Calu3 (cell line): ENCODE measurements around the gene ASB10. TPM values are rescaled to one million over a fixed set of nuclear protein-coding genes. Genes with fewer than 3 reads are reported as not detected.

Source experiments
- BruUV-seq: library from RNA; stranded (reverse); fragments of 400-500 nt; replicated peaks from 2 replicates; lab custom pipeline; 2021; lab: Mats Ljungman, UMichigan
- CTCF ChIA-PET: fragments of 300-600 bp; sonication (Branson Sonifier 250); formaldehyde crosslinking; loops from one replicate; lab custom pipeline; 2022; ENCODE audit warnings: antibody characterized with exemption; lab: Charles Lee
- DNase-seq: peaks from one replicate; pipeline ENCODE4 v3.0.0; 2022
- H3K27ac Mint-ChIP-seq: one replicate; pipeline ENCODE4 v1.8.0; 2022; ENCODE audit warnings: mixed read lengths; ENCODE audit not compliant: unreplicated experiment
- H3K27me3 Mint-ChIP-seq: one replicate; pipeline ENCODE4 v1.8.0; 2022; ENCODE audit warnings: mixed read lengths; ENCODE audit not compliant: unreplicated experiment
- H3K36me3 Mint-ChIP-seq: one replicate; pipeline ENCODE4 v1.8.0; 2022; ENCODE audit warnings: mild to moderate bottlenecking, moderate library complexity, mixed read lengths; ENCODE audit not compliant: insufficient read depth, unreplicated experiment
- H3K4me1 Mint-ChIP-seq: one replicate; pipeline ENCODE4 v1.8.0; 2022; ENCODE audit warnings: mild to moderate bottlenecking, low read depth, mixed read lengths; ENCODE audit not compliant: unreplicated experiment
- H3K4me3 Mint-ChIP-seq: one replicate; pipeline ENCODE4 v1.8.0; 2022; ENCODE audit warnings: mild to moderate bottlenecking, low read depth, moderate library complexity, mixed read lengths; ENCODE audit not compliant: unreplicated experiment
- H3K9me3 Mint-ChIP-seq: one replicate; pipeline ENCODE4 v1.8.0; 2022; ENCODE audit warnings: low read depth, mixed read lengths; ENCODE audit not compliant: unreplicated experiment
- intact Hi-C: fragments of 100-400 bp; cut with micrococcal nuclease; formaldehyde crosslinking; loops from one replicate; pipeline ENCODE4 v1.10.0; 2022; ENCODE audit not compliant: unreplicated experiment
- total RNA-seq: library from RNA; stranded (reverse); gene quantifications from 2 replicates; pipeline ENCODE4 v1.2.3, GENCODE V29; 2022
- TF ChIP-seq, protein P1 (sequence below): fragments of 200-600 bp; IDR thresholded peaks from one replicate; pipeline ENCODE4 v1.8.0; 2022; ENCODE audit warnings: antibody characterized with exemption; ENCODE audit not compliant: unreplicated experiment

ASB10 gene
- total RNA-seq, 1 experiment from 2014 or later: not detected

DNA sequence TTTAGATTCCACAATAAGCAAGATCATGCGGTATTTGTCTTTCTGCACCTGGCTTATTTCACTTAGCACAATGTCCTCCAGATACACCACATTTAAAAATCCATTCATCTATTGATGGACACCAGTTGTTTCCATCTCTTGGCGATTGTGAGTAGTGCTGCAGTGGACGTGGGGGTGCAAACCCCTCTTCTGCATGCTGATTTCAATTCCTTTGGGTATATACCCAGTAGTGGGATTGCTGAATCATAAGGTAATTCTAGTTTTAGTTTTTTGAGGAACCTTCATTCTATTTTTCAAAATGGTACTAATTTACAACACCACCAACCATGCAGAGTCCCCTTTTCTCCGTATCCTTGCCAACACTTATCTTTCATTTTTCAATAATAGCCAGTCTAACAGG is 2.0 kb upstream of the ASB10 start:
- H3K9me3 Mint-ChIP-seq: no peaks in the 10 kb centered on the region
- BruUV-seq: no TSS peak
- intact Hi-C loops: no loop called here

DNA sequence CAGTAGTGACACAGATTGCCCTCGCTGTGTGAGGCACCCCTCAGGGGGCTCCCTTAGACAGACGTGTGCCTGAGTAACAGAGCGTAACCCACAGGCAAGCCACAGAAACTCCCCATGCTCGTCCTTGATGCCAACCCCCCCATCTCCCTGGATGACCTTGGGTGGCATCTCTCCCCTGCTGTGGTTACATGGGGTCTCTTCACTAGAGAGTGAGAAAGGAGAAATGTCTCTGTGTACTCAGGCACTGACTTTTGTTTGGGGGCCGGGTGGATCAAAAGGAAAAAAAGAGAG is 1.1 kb upstream of the ASB10 start:
- no peak for DNase-seq
- TF ChIP-seq, protein P1, sequence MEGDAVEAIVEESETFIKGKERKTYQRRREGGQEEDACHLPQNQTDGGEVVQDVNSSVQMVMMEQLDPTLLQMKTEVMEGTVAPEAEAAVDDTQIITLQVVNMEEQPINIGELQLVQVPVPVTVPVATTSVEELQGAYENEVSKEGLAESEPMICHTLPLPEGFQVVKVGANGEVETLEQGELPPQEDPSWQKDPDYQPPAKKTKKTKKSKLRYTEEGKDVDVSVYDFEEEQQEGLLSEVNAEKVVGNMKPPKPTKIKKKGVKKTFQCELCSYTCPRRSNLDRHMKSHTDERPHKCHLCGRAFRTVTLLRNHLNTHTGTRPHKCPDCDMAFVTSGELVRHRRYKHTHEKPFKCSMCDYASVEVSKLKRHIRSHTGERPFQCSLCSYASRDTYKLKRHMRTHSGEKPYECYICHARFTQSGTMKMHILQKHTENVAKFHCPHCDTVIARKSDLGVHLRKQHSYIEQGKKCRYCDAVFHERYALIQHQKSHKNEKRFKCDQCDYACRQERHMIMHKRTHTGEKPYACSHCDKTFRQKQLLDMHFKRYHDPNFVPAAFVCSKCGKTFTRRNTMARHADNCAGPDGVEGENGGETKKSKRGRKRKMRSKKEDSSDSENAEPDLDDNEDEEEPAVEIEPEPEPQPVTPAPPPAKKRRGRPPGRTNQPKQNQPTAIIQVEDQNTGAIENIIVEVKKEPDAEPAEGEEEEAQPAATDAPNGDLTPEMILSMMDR: no peak
- intact Hi-C loops: no loop called here
- Mint-ChIP-seq H3K27ac (no peak overlapping the region), H3K4me1 (no peaks in the 10 kb centered on the region), H3K27me3 (peaks cover 56% of the 10 kb centered on the region), H3K36me3 (no peaks in the 10 kb centered on the region), H3K4me3 (no peak overlapping the region), H3K9me3 (no peaks in the 10 kb centered on the region)
- no TSS peak for BruUV-seq
- CTCF ChIA-PET: no interaction called here

More for the DNA sequence above, 2.0 kb upstream of the ASB10 start:
- no peaks in the 10 kb centered on the region for H3K4me1 Mint-ChIP-seq
- no peak for DNase-seq
- H3K36me3 Mint-ChIP-seq: no peaks in the 10 kb centered on the region
- H3K4me3 Mint-ChIP-seq: no peak overlapping the region
- H3K27ac Mint-ChIP-seq: no peak overlapping the region
- H3K27me3 Mint-ChIP-seq: peaks cover 54% of the 10 kb centered on the region
- TF ChIP-seq, protein P1: no peak
- CTCF ChIA-PET: no interaction called here

DNA sequence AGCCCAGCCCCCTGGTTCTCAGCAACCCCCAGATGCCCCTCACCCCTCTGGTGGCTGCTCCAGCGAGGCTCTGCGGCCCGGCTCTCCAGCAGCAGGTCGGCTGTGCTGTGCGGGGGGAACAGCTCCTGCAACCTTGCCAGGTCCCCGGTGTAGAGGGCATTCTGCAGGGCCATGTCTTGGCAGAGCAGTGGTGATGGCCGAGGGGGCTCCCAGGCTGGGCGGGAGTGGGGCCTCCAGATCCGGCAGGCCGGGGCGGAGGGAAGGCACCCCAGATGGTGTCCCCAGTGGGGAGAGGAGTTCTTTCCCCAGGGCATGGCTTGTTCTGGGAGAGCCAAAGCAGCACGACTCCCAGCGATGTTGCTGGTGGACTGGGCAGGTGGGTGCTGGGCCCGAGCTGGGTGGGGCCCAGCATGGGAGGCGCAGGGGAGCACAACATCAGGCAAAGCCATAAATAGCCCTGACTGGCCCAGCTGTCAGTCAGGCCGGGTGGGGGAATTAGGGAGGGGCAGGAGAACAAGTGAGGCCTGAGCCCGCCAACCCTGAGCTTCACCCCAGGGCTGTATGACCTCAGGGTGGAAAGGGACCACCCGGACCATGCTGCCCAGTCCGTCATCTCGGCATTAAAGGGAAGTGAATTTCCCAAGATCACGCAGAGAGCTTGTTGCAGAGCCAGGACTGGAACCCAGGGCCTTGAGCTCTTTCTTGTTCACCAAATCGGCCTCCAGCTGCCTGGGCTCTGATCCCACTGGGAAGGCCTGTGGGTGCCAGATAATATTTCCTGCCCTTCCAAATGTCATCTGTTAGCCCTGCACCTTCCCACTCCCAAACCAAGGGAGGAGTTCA is 580 bp upstream of the ASB10 start:
- BruUV-seq: no TSS peak
- Mint-ChIP-seq H3K4me3 (no peak overlapping the region), H3K27me3 (peaks cover 62% of the 10 kb centered on the region), H3K27ac (no peak overlapping the region), H3K36me3 (no peaks in the 10 kb centered on the region), H3K4me1 (no peaks in the 10 kb centered on the region), H3K9me3 (no peaks in the 10 kb centered on the region)
- DNase-seq: no peak
- intact Hi-C loops: no loop called here
- TF ChIP-seq, protein P1: no peak
- CTCF ChIA-PET: no interaction called here

DNA sequence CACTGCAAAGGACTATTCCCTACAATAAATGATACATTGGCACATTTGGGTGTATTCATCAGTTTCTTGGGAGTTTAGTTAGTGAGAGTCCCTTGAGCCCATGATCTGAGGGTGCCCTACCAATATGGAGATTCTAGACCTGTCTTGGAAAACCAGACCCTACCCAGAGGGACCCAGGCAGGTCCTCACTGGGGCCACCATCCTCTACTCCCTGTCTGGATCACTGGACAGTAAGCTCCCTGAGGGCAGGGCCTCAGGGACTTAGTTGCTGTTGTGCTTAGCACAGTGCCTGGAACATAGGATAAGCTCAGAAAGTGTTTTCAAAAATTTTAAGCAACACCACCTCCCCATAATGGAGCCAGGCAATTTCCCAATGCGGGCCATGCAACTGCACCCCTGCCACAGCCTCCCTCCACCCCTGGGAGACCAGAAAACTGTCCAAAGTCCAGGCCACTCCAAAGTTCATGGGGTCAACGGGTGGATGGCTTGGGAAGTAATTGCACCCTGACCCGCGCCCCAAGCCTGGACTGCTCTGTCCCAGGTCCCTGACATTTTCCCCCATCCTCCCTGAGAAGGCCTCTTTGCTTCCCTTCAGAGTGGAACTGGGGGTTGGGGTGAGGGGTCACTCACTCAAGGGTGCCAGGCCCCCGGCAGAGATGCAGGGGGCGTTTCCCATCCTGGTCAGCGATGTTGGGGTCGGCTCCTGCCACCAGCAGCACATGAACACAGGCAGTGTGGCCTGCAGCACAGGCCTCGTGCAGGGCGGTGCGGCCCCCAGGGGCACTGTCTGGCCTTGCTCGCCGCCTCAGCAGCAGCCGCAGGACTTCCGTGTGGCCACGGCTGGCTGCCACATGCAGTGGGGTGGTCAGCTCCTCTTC is 1.0 kb downstream of the ASB10 start:
- Mint-ChIP-seq H3K36me3 (no peaks in the 10 kb centered on the region), H3K27me3 (peaks cover 70% of the 10 kb centered on the region), H3K9me3 (no peaks in the 10 kb centered on the region), H3K4me1 (no peaks in the 10 kb centered on the region), H3K4me3 (no peak overlapping the region), H3K27ac (no peak overlapping the region)
- DNase-seq: no peak
- TF ChIP-seq, protein P1: no peak
- CTCF ChIA-PET: no interaction called here
- intact Hi-C loops: no loop called here
- no TSS peak for BruUV-seq
